DMS53 treated with DMSO at 0.1 percent for 48 hours (cell line): ENCODE data around the gene PTBP3.

ENCODE experiments used
- DNase-seq: peaks from one replicate; lab custom pipeline; 2025; ENCODE audit not compliant: unreplicated experiment; lab: John Stamatoyannopoulos, UW

The PTBP3 gene

DNA sequence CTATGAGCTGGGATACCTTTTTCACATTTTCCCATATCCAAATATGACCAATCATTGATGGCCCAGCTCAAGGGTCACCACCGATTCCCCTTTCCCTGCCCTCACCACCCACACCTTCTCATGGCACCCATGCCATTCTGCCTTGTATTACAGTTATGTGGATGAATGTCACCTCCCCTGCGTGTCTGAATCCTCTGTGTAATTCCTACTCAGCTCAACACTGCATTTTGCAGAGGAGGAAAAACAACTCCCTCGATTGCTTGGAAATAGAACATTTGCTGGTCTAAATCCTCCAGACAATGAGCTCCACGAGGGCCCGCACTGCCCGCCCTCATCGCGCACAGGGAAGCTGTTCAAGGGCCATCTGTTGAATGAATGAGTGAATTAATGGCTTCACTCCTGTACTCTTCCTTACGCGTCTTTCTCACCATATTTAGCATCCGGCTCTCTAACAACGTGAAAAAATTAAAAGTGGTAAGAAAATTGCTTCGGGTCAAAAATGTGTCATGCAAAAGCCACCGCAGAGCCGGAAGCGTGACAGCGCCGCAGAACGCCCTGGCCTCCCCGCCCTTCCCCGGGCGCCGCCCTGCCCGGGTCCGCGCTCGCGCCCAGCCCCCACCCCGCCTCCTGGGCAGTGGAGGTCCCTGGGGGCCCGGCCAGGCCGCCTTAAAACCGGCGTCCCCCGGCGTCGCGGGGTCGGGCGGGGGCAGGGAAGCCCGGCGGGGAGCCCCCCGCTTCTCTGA, 159.0 kb downstream of the PTBP3 start:
- peak; percentile 21 for DNase-seq

DNA sequence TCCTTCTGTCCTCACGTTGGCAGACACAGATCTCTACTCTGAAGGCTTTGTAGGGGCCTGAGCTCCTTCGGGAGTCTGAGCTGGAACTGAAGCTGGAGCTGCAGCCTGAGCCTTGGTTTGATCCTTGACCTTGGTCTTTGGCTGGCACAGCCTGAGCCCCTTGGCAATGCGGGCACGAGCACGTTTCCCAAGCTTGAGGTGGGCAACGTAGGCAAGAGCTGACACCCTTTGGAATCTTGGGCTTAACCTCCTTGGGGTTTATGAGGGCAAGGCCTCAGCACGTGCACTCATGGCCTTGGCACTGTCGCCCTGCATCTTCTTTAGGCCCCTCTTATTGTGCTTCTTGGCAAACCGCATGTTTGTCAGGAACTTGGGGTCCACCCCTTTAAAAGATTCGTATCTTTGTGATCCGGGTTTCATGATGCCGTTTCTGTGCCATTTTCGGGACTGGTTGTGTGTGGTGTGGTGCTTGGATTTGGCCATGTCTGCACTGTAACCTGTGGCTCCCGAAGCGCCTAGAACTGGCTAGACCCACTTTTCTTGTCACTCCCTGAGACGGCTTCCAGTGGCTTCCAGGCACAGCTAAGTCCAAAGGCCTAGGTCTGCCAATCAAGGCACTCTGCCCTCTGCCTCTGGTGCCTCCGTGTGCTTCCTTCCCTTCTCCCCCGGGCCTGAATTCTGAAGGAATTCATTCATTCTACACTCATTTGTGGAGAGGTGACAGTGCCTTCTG, 159.8 kb downstream of the PTBP3 start:
- DNase-seq = no peak

DNA sequence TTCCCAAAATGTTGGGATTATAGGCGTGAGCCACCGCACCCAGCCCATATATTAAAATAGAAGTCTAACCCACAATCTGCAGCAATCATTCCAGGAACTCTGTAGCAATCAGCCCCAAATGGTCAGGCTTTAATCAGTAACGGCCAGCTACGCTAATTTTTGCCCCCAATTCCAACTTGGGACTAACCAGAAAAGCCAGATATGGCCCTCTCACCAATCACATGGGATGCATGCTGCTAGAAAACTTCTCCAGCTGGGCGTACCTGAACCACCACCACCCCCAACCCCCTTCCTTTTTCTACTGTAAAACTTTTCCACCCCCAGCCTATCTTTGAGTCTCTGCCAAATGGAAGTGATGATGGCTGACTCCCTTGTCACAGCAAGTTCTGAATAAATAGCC, 162.5 kb downstream of the PTBP3 start:
- no peak for DNase-seq

DNA sequence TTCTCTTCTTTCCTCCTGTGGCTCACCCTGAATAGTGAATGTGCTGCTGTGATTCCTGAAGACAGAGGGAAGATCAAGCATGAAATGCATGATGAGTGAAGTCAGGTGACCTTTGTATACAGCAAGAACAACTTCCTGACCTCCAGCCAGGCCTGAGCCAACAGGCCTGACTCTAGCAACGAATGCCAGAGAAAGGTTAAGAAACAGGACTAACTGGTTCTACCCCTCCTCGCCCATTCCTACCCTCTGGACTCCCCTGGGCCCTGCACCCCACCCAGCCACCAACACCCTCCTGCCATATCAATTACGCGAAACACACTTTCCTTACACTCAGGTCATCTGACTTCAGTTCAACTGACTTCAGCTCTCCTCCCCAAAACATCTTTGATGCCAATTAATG, 163.2 kb downstream of the PTBP3 start:
- peak; percentile 61 for DNase-seq

DNA sequence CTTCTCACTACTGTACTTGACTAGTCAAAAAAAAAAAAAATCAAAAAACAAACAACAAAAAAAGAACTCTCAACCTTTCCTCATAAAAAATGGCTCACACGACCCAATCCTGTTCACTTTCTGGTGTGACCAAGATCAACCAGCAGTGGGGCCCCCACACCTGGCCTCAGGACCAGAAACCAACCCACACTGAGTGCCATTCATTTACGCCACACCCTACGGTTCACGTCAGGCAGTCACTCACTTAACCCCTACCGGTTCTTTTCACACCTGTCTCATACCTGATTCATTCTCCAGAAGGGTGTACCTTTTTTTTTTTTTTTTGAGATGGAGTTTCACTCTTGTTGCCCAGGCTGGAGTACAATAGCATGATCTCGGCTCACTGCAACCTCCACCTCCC, 164.1 kb downstream of the PTBP3 start:
- no peak for DNase-seq

DNA sequence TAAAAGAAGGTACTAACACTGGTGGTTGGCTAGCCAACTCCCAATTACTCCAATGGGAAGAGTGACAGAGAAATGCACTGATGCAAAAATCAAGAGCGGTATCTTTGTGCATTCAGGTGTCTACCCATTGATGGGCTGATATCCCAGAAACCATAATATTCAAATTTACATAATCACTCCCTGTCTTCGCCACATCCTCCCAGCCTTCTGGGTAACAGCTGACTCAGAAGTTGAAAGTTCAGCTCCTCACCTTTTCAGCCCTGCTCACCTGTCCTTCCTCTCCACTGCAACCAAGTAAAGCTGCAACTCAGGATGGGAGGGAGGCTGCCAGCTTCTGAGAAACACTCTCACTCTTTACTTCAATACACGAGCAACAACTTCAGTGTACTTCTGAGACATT, 165.2 kb downstream of the PTBP3 start:
- no peak for DNase-seq
